HepG2 (cell line): Measurements from ENCODE around the gene AIP. TPM values are rescaled to one million over a fixed set of nuclear protein-coding genes. Genes with fewer than 3 reads are reported as not detected.

Experiments used
- ARNTL ChIP-seq: sonication (generic); formaldehyde crosslinking; IDR thresholded peaks from 2 replicates; pipeline ENCODE4 v1.4.0; 2020; ENCODE audit warnings: mild to moderate bottlenecking, missing genetic modification reagents
- FOXA3 ChIP-seq: IDR thresholded peaks from 2 replicates; pipeline ENCODE4 v1.6.1; 2016; ENCODE audit warnings: missing genetic modification reagents, missing compliant biosample characterization
- FOXK2 ChIP-seq: fragments of 450-650 bp; IDR thresholded peaks from 2 replicates; pipeline ENCODE4 v1.6.1; 2016
- FOXO1 ChIP-seq: sonication (generic); formaldehyde crosslinking; IDR thresholded peaks from 2 replicates; pipeline ENCODE4 v1.4.0; 2020; ENCODE audit warnings: missing genetic modification reagents
- FOXP1 ChIP-seq, 2 experiments: fragments of 450-650 bp in 1 of 2; IDR thresholded peaks; 2 replicates each; pipeline ENCODE4 v1.6.1; 2017 to 2018; ENCODE audit warnings: antibody characterized with exemption in 1 of 2
- HMG20A ChIP-seq: IDR thresholded peaks from 2 replicates; pipeline ENCODE4 v1.6.1; 2016; ENCODE audit warnings: borderline replicate concordance
- HNRNPH1 ChIP-seq: fragments of 200-400 bp; formaldehyde crosslinking; optimal IDR thresholded peaks from 2 replicates; pipeline ENCODE3; 2017; ENCODE audit warnings: mild to moderate bottlenecking, low read depth, low read length
- HNRNPK ChIP-seq: fragments of 200-400 bp; formaldehyde crosslinking; IDR thresholded peaks from 2 replicates; pipeline ENCODE4 v1.6.1; 2018; ENCODE audit warnings: low read length, low read depth, moderate library complexity, mild to moderate bottlenecking; ENCODE audit not compliant: poor library complexity, severe bottlenecking
- KLF9 ChIP-seq: IDR thresholded peaks from 2 replicates; pipeline ENCODE4 v1.6.1; 2016; ENCODE audit warnings: low read depth
- MED8 ChIP-seq: sonication (generic); formaldehyde crosslinking; IDR thresholded peaks from 2 replicates; pipeline ENCODE4 v1.8.1; 2023; ENCODE audit warnings: mild to moderate bottlenecking, missing genetic modification reagents; ENCODE audit not compliant: insufficient replicate concordance
- NFRKB ChIP-seq: fragments of 450-650 bp; IDR thresholded peaks from 2 replicates; pipeline ENCODE4 v1.6.1; 2017
- SIX4 ChIP-seq: sonication (generic); formaldehyde crosslinking; IDR thresholded peaks from 2 replicates; pipeline ENCODE4 v1.4.0; 2020; ENCODE audit warnings: missing genetic modification reagents
- SP1 ChIP-seq, 2 experiments: fragments of 450-650 bp in 1 of 2; sonication (generic) in 1 of 2; formaldehyde crosslinking in 1 of 2; IDR thresholded peaks; 2 replicates each; pipeline versions ENCODE4 v1.4.0 to v1.6.1; 2016 to 2020; ENCODE audit warnings: missing genetic modification reagents in 1 of 2
- ZNF230 ChIP-seq: sonication (generic); formaldehyde crosslinking; IDR thresholded peaks from 2 replicates; pipeline ENCODE4 v1.4.0; 2020; ENCODE audit warnings: mild to moderate bottlenecking, missing genetic modification reagents
- ZNF333 ChIP-seq: sonication (generic); formaldehyde crosslinking; IDR thresholded peaks from 2 replicates; pipeline ENCODE4 v1.4.0; 2020; ENCODE audit warnings: mild to moderate bottlenecking, missing genetic modification reagents, borderline replicate concordance
- ZNF441 ChIP-seq: sonication (generic); formaldehyde crosslinking; IDR thresholded peaks from 2 replicates; pipeline ENCODE4 v1.7.0; 2021; ENCODE audit warnings: missing genetic modification reagents, borderline replicate concordance
- ZNF460 ChIP-seq: sonication (generic); formaldehyde crosslinking; IDR thresholded peaks from 2 replicates; pipeline ENCODE4 v1.5.1; 2020; ENCODE audit warnings: missing genetic modification reagents, mild to moderate bottlenecking, borderline replicate concordance
- ZNF556 ChIP-seq: sonication (generic); formaldehyde crosslinking; IDR thresholded peaks from 2 replicates; pipeline ENCODE4 v1.4.0; 2020; ENCODE audit warnings: mild to moderate bottlenecking, missing genetic modification reagents, borderline replicate concordance
- ZNF563 ChIP-seq: sonication (generic); formaldehyde crosslinking; IDR thresholded peaks from 2 replicates; pipeline ENCODE4 v1.8.0; 2022; ENCODE audit warnings: mild to moderate bottlenecking, moderate library complexity, missing genetic modification reagents
- ZNF589 ChIP-seq: sonication (generic); formaldehyde crosslinking; conservative IDR thresholded peaks from 2 replicates; pipeline ENCODE4 v1.8.0; 2022; ENCODE audit warnings: mild to moderate bottlenecking, moderate library complexity, missing genetic modification reagents
- ZNF737 ChIP-seq: sonication (generic); formaldehyde crosslinking; IDR thresholded peaks from 2 replicates; pipeline ENCODE4 v1.5.0; 2020; ENCODE audit warnings: missing genetic modification reagents, mild to moderate bottlenecking, borderline replicate concordance
- ZNF800 ChIP-seq: sonication (generic); formaldehyde crosslinking; IDR thresholded peaks from 2 replicates; pipeline ENCODE4 v1.4.0; 2020; ENCODE audit warnings: missing genetic modification reagents
- ZSCAN12 ChIP-seq: sonication (generic); formaldehyde crosslinking; IDR thresholded peaks from 2 replicates; pipeline ENCODE4 v1.9.0; 2021; ENCODE audit warnings: mild to moderate bottlenecking, missing genetic modification reagents
- ZSCAN21 ChIP-seq: sonication (generic); formaldehyde crosslinking; IDR thresholded peaks from 2 replicates; pipeline ENCODE4 v1.8.0; 2022; ENCODE audit warnings: mild to moderate bottlenecking, missing genetic modification reagents, moderate library complexity, borderline replicate concordance
- polyA plus RNA-seq, 8 experiments: library from polyadenylated mRNA; depleted of rRNA in 3 of 8; stranded (reverse) in 7 of 8; unstranded in 1 of 8; fragments of >200 nt; fragmentation: Illumina TruSeq in 4 of 8; extraction: Trizol in 4 of 8; gene quantifications; 2 replicates each; pipeline versions ENCODE4 v1.2.1 to v1.2.3, GENCODE V29; 2011 to 2016; ENCODE audit warnings: low read depth in 4 of 8, missing spikeins in 1 of 8, mixed read lengths in 1 of 8; ENCODE audit not compliant: insufficient read depth in 1 of 8
- total RNA-seq, 5 experiments: library from RNA; depleted of rRNA; stranded (reverse); fragments of >200 nt; fragmentation: Illumina TruSeq; extraction: Trizol; gene quantifications; 2 replicates each; pipeline ENCODE4 v1.2.3, GENCODE V29; 2016; ENCODE audit warnings: low read depth in 1 of 5
- TF ChIP-seq, protein P1 (sequence below): sonication (generic); formaldehyde crosslinking; IDR thresholded peaks from 2 replicates; pipeline ENCODE4 v1.4.0; 2020; ENCODE audit warnings: missing genetic modification reagents, low read depth, mild to moderate bottlenecking, borderline replicate concordance
- TF ChIP-seq, protein P2 (sequence below): sonication (generic); formaldehyde crosslinking; IDR thresholded peaks from 2 replicates; pipeline ENCODE4 v1.5.1; 2020; ENCODE audit warnings: missing genetic modification reagents, mild to moderate bottlenecking, borderline replicate concordance

AIP gene
- total and polyA plus RNA-seq, 2 of the 13 experiments (the other 11 are each of a cell fraction or from before 2014, with no cell fraction given), result 51.8 to 110 TPM

GRCh38 chr11:67505605-67506396, 23.0 kb downstream of the AIP start (continued):
- TF ChIP-seq, protein P1, sequence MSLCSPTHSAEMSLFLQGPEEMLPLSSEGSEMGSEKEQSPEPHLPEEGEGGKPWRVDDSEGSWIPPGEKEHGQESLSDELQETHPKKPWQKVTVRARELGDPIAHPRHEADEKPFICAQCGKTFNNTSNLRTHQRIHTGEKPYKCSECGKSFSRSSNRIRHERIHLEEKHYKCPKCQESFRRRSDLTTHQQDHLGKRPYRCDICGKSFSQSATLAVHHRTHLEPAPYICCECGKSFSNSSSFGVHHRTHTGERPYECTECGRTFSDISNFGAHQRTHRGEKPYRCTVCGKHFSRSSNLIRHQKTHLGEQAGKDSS, result no peak
- TF ChIP-seq ZNF230 (CRISPR knock-in tag) (no peak), ZNF589 (CRISPR knock-in tag) (no peak), ZSCAN21 (peak; percentile 69; the same call in 1 of the 2 replicates), ZNF460 (CRISPR knock-in tag) (no peak), NFRKB (no peak), ZSCAN12 (CRISPR knock-in tag) (no peak), KLF9 (CRISPR knock-in tag) (0 out of 2 replicates have a peak, but pooled peaks have one; percentile 47), MED8 (CRISPR knock-in tag) (no peak), HMG20A (CRISPR knock-in tag) (no peak), ZNF441 (CRISPR knock-in tag) (no peak), HNRNPK (no peak), SP1 (IDR thresholded peaks at IDR 0.05) (no peak), SP1 (CRISPR knock-in tag; IDR thresholded peaks at IDR 0.05) (peak; percentile 58; the same call in 1 of the 2 replicates), ZNF333 (CRISPR knock-in tag) (no peak), ARNTL (CRISPR knock-in tag) (peak; percentile 51; the same call in 1 of the 2 replicates), FOXK2 (no peak), ZNF556 (CRISPR knock-in tag) (0 out of 2 replicates have a peak, but pooled peaks have one; percentile 71), ZNF800 (CRISPR knock-in tag) (no peak), SIX4 (no peak), FOXA3 (CRISPR knock-in tag) (peak; percentile 29; the same call in 1 of the 2 replicates), FOXO1 (CRISPR knock-in tag) (no peak), ZNF563 (CRISPR knock-in tag) (no peak), FOXP1 (IDR thresholded peaks at IDR 0.05) (no peak), FOXP1 (CRISPR knock-in tag; IDR thresholded peaks at IDR 0.05) (no peak), ZNF737 (no peak), HNRNPH1 (no peak)
- TF ChIP-seq, protein P2, sequence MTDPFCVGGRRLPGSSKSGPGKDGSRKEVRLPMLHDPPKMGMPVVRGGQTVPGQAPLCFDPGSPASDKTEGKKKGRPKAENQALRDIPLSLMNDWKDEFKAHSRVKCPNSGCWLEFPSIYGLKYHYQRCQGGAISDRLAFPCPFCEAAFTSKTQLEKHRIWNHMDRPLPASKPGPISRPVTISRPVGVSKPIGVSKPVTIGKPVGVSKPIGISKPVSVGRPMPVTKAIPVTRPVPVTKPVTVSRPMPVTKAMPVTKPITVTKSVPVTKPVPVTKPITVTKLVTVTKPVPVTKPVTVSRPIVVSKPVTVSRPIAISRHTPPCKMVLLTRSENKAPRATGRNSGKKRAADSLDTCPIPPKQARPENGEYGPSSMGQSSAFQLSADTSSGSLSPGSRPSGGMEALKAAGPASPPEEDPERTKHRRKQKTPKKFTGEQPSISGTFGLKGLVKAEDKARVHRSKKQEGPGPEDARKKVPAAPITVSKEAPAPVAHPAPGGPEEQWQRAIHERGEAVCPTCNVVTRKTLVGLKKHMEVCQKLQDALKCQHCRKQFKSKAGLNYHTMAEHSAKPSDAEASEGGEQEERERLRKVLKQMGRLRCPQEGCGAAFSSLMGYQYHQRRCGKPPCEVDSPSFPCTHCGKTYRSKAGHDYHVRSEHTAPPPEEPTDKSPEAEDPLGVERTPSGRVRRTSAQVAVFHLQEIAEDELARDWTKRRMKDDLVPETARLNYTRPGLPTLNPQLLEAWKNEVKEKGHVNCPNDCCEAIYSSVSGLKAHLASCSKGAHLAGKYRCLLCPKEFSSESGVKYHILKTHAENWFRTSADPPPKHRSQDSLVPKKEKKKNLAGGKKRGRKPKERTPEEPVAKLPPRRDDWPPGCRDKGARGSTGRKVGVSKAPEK (CRISPR knock-in tag), result 0 out of 2 replicates have a peak, but pooled peaks have one; percentile 30
